HepG2 (cell line): ENCODE measurements around the gene ETFB. TPM values are rescaled to one million over a fixed set of nuclear protein-coding genes. Genes with fewer than 3 reads are reported as not detected.
A peak's percentile ranks its signal among the peaks of the same experiment; 100 is the strongest.

ENCODE experiments used
- ATAC-seq: fragments of 200-7000 bp; cut with Tn5 transposase; 3 replicates; pipeline ENCODE4 v1.9.1; 2020; ENCODE audit warnings: mild to moderate bottlenecking, moderate library complexity
- BruUV-seq: library from RNA; stranded (reverse); fragments of 400-500 nt; replicated peaks from 2 replicates; lab custom pipeline; 2021; lab: Mats Ljungman, UMichigan
- CTCF ChIA-PET: fragments of 300-600 bp; formaldehyde crosslinking; extraction: SDS; loops from one replicate; lab custom pipeline; 2021; ENCODE audit warnings: low total read pairs, inconsistent platforms, low intra/inter-chr PET ratio; lab: Yijun Ruan, JAX
- POLR2A ChIA-PET: fragments of 350-600 bp; sonication (Branson Sonifier 250); formaldehyde crosslinking; loops from one replicate; lab custom pipeline; 2020; ENCODE audit warnings: antibody characterized with exemption, inconsistent platforms; lab: Yijun Ruan, JAX
- DNase-seq: peaks from one replicate; pipeline ENCODE4 v3.0.0-alpha.2; 2015; ENCODE audit warnings: low spot score
- FAIRE-seq: peaks from 3 replicates; lab custom pipeline; 2011; peaks lifted over from hg19 to GRCh38; lab: Jason Lieb, UNC
- H2AFZ ChIP-seq: one replicate; pipeline ENCODE4 v1.6.1; 2011; ENCODE audit warnings: low read length, inconsistent platforms
- H3K27ac ChIP-seq: fragments of 300-600 bp; 3 replicates; pipeline ENCODE4 v1.8.0; 2011; ENCODE audit warnings: mixed run types, mild to moderate bottlenecking, mixed read lengths, low read length, inconsistent platforms; ENCODE audit not compliant: insufficient read depth; ENCODE audit errors: extremely low read length
- H3K27me3 ChIP-seq, 2 experiments: fragments of 200-600 bp in 1 of 2; 2 replicates in 1 of 2; 3 replicates in 1 of 2; pipeline versions ENCODE4 v1.6.0 to v1.8.0; 2011; ENCODE audit warnings: low read length in 2 of 2, mild to moderate bottlenecking in 2 of 2, moderate library complexity in 2 of 2, inconsistent platforms in 1 of 2; ENCODE audit not compliant: insufficient read depth in 2 of 2, control insufficient read depth in 1 of 2
- H3K36me3 ChIP-seq, 2 experiments: fragments of 200-600 bp in 1 of 2; replicated peaks in 1 of 2; 2 replicates in 1 of 2; 3 replicates in 1 of 2; pipeline versions ENCODE4 v1.5.1 to v1.8.0; 2011; ENCODE audit warnings: low read length in 2 of 2, inconsistent platforms in 1 of 2; ENCODE audit not compliant: insufficient read depth in 2 of 2, control insufficient read depth in 1 of 2
- H3K4me1 ChIP-seq: 2 replicates; pipeline ENCODE4 v1.5.1; 2012; ENCODE audit warnings: low read length, inconsistent platforms; ENCODE audit not compliant: insufficient read depth
- H3K4me2 ChIP-seq: 2 replicates; pipeline ENCODE4 v1.6.0; 2011; ENCODE audit warnings: low read depth, low read length, inconsistent platforms
- H3K4me3 ChIP-seq, 3 experiments: fragments of 200-600 bp in 1 of 3; sonication (generic), shearing (Covaris generic) in 1 of 3; replicated peaks in 1 of 3; 2 replicates each; pipeline ENCODE4 v1.5.1; 2011 to 2016; ENCODE audit warnings: low read length in 3 of 3, inconsistent platforms in 2 of 3, low read depth in 2 of 3, mild to moderate bottlenecking in 2 of 3, control low read depth in 1 of 3, mixed read lengths in 1 of 3; ENCODE audit not compliant: insufficient read depth in 1 of 3
- H3K79me2 ChIP-seq: one replicate; pipeline ENCODE4 v1.6.1; 2011; ENCODE audit warnings: low read length, inconsistent platforms; ENCODE audit not compliant: insufficient read depth
- H3K9ac ChIP-seq: 2 replicates; pipeline ENCODE4 v1.6.0; 2011; ENCODE audit warnings: mild to moderate bottlenecking, low read depth, low read length, inconsistent platforms; ENCODE audit not compliant: insufficient read depth
- H3K9me3 ChIP-seq: 2 replicates; pipeline ENCODE4 v1.5.1; 2012; ENCODE audit warnings: mild to moderate bottlenecking, low read length
- H4K20me1 ChIP-seq: 2 replicates; pipeline ENCODE4 v1.6.0; 2011; ENCODE audit warnings: inconsistent platforms, mild to moderate bottlenecking, low read length, moderate library complexity; ENCODE audit not compliant: insufficient read depth
- CEBPG ChIP-seq: IDR thresholded peaks from 2 replicates; pipeline ENCODE4 v1.6.1; 2016
- CTCF ChIP-seq: sonication (generic); formaldehyde crosslinking; IDR thresholded peaks from 2 replicates; pipeline ENCODE4 v1.5.0; 2020; ENCODE audit warnings: mild to moderate bottlenecking, missing genetic modification reagents, moderate library complexity
- HOXA3 ChIP-seq: sonication (generic); formaldehyde crosslinking; IDR thresholded peaks from 2 replicates; pipeline ENCODE4 v1.5.0; 2020; ENCODE audit warnings: missing genetic modification reagents
- HOXA9 ChIP-seq: sonication (generic); formaldehyde crosslinking; IDR thresholded peaks from 2 replicates; pipeline ENCODE4 v1.8.1; 2022; ENCODE audit warnings: missing genetic modification reagents, mild to moderate bottlenecking, moderate library complexity, borderline replicate concordance
- KDM2A ChIP-seq: sonication (generic); formaldehyde crosslinking; IDR thresholded peaks from 2 replicates; pipeline ENCODE4 v1.4.0; 2020; ENCODE audit warnings: low read depth, missing genetic modification reagents, borderline replicate concordance
- KDM3A ChIP-seq: IDR thresholded peaks from 2 replicates; pipeline ENCODE4 v1.6.1; 2018; ENCODE audit warnings: low read depth, missing compliant biosample characterization
- MAX ChIP-seq: IDR thresholded peaks from 2 replicates; pipeline ENCODE4 v1.6.1; 2012; ENCODE audit warnings: inconsistent platforms
- MLX ChIP-seq: IDR thresholded peaks from 2 replicates; pipeline ENCODE4 v1.6.1; 2016
- RARA ChIP-seq: IDR thresholded peaks from 2 replicates; pipeline ENCODE4 v1.6.1; 2016; ENCODE audit warnings: missing genetic modification reagents, missing compliant biosample characterization
- RBFOX2 ChIP-seq: fragments of 200-400 bp; formaldehyde crosslinking; IDR thresholded peaks from 2 replicates; pipeline ENCODE4 v1.6.1; 2017; ENCODE audit warnings: low read depth, mild to moderate bottlenecking, low read length
- SNAPC2 ChIP-seq: sonication (generic); formaldehyde crosslinking; IDR thresholded peaks from 2 replicates; pipeline ENCODE4 v1.8.1; 2022; ENCODE audit warnings: mild to moderate bottlenecking, missing genetic modification reagents
- STAG1 ChIP-seq: sonication (generic); formaldehyde crosslinking; IDR thresholded peaks from 2 replicates; pipeline ENCODE4 v1.4.0; 2020; ENCODE audit warnings: missing genetic modification reagents
- TAF1 ChIP-seq: sonication (generic); formaldehyde crosslinking; IDR thresholded peaks from 2 replicates; pipeline ENCODE4 v1.4.0; 2020; ENCODE audit warnings: missing genetic modification reagents
- ZBTB14 ChIP-seq: sonication (generic); formaldehyde crosslinking; IDR thresholded peaks from 2 replicates; pipeline ENCODE4 v1.4.0; 2020; ENCODE audit warnings: missing genetic modification reagents
- ZMAT3 ChIP-seq: sonication (generic); formaldehyde crosslinking; conservative IDR thresholded peaks from 2 replicates; pipeline ENCODE4 v1.7.0; 2021; ENCODE audit warnings: missing genetic modification reagents
- ZNF354B ChIP-seq: sonication (generic); formaldehyde crosslinking; IDR thresholded peaks from 2 replicates; pipeline ENCODE4 v1.8.0; 2022; ENCODE audit warnings: mild to moderate bottlenecking, missing genetic modification reagents
- WGBS: methylation state at CpG from one replicate; pipeline ENCODE4 v1.1.6; 2017; ENCODE audit warnings: low lambda C conversion rate; 5-methylcytosine and 5-hydroxymethylcytosine counted together
- in situ Hi-C: cut with HindIII; loops from 2 replicates; pipeline ENCODE4 v1.10.0; 2017; ENCODE audit warnings: low pct_unique_long_range_greater_than_20kb; ENCODE audit not compliant: extremely low pct_ligation_motif_present
- intact Hi-C: fragments of 100-400 bp; cut with micrococcal nuclease; formaldehyde crosslinking; loops from one replicate; pipeline ENCODE4 v1.10.0; 2022; ENCODE audit not compliant: unreplicated experiment
- polyA plus RNA-seq, 8 experiments: library from polyadenylated mRNA; depleted of rRNA in 3 of 8; stranded (reverse) in 7 of 8; unstranded in 1 of 8; fragments of >200 nt; fragmentation: Illumina TruSeq in 4 of 8; extraction: Trizol in 4 of 8; gene quantifications; 2 replicates each; pipeline versions ENCODE4 v1.2.1 to v1.2.3, GENCODE V29; 2011 to 2016; ENCODE audit warnings: low read depth in 4 of 8, missing spikeins in 1 of 8, mixed read lengths in 1 of 8; ENCODE audit not compliant: insufficient read depth in 1 of 8
- total RNA-seq, 5 experiments: library from RNA; depleted of rRNA; stranded (reverse); fragments of >200 nt; fragmentation: Illumina TruSeq; extraction: Trizol; gene quantifications; 2 replicates each; pipeline ENCODE4 v1.2.3, GENCODE V29; 2016; ENCODE audit warnings: low read depth in 1 of 5
- TF ChIP-seq, protein P1 (sequence below): sonication (generic); formaldehyde crosslinking; IDR thresholded peaks from 2 replicates; pipeline ENCODE4 v1.4.0; 2020; ENCODE audit warnings: missing genetic modification reagents

ETFB gene
- total and polyA plus RNA-seq, 2 of the 13 experiments (the other 11 are each of a cell fraction or from before 2014, with no cell fraction given) = 678 to 1,314 TPM

GRCh38 chr19:51327066-51328001 is 38.9 kb downstream of the ETFB start:
- Histone ChIP-seq H3K4me1 (peaks cover 15% of the 10 kb centered on the region), H3K9ac (peak overlapping the region; percentile 68), H3K4me3 (peak overlapping the region; percentile 34 to 79 (median 46); a peak in 5 of 6 replicates), H3K9me3 (no peaks in the 10 kb centered on the region), H3K27me3 (peaks cover 8 to 34% of the 10 kb centered on the region in 2 experiments; a peak in 4 of 5 replicates), H2AFZ (no peak overlapping the region), H3K36me3 (peaks cover 2 to 18% of the 10 kb centered on the region in 2 experiments; a peak in 3 of 5 replicates), H3K4me2 (peak overlapping the region; percentile 74), H4K20me1 (no peaks in the 10 kb centered on the region), H3K79me2 (no peaks in the 10 kb centered on the region), H3K27ac (no peak overlapping the region)
- no TSS peak for BruUV-seq
- intact Hi-C loops (no loop called here), in situ Hi-C loops (no loop called here)
- FAIRE-seq = no peak
- ATAC-seq = peak; percentile 70
- POLR2A ChIA-PET = interaction anchor here (1.0 kb wide), 1 partner anchor 41 kb away, joined by 3 read pairs; no protein-coding TSS in a partner anchor
- 5% methylated on average over 27 of the region's 75 CpGs for WGBS
- CTCF ChIA-PET = no interaction called here
- peak; percentile 59 for DNase-seq
- TF ChIP-seq RARA (CRISPR knock-in tag) = 0 out of 2 replicates have a peak, but pooled peaks have one; percentile 9
- TF ChIP-seq SNAPC2 (CRISPR knock-in tag) = 0 out of 2 replicates have a peak, but pooled peaks have one; percentile 36
- TF ChIP-seq ZBTB14 (CRISPR knock-in tag) = no peak
- TF ChIP-seq ZNF354B = peak; percentile 32; the same call in 1 of the 2 replicates
- TF ChIP-seq ZMAT3 = no peak
- TF ChIP-seq, protein P1, sequence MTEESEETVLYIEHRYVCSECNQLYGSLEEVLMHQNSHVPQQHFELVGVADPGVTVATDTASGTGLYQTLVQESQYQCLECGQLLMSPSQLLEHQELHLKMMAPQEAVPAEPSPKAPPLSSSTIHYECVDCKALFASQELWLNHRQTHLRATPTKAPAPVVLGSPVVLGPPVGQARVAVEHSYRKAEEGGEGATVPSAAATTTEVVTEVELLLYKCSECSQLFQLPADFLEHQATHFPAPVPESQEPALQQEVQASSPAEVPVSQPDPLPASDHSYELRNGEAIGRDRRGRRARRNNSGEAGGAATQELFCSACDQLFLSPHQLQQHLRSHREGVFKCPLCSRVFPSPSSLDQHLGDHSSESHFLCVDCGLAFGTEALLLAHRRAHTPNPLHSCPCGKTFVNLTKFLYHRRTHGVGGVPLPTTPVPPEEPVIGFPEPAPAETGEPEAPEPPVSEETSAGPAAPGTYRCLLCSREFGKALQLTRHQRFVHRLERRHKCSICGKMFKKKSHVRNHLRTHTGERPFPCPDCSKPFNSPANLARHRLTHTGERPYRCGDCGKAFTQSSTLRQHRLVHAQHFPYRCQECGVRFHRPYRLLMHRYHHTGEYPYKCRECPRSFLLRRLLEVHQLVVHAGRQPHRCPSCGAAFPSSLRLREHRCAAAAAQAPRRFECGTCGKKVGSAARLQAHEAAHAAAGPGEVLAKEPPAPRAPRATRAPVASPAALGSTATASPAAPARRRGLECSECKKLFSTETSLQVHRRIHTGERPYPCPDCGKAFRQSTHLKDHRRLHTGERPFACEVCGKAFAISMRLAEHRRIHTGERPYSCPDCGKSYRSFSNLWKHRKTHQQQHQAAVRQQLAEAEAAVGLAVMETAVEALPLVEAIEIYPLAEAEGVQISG (CRISPR knock-in tag) = peak; percentile 52; the same call in 1 of the 2 replicates
- 0 out of 2 replicates have a peak, but pooled peaks have one; percentile 19 for TF ChIP-seq TAF1 (CRISPR knock-in tag)
- peak; percentile 79 for TF ChIP-seq RBFOX2
- TF ChIP-seq CTCF = peak; percentile 67
- TF ChIP-seq MAX = peak; percentile 61
- TF ChIP-seq CEBPG (CRISPR knock-in tag) = no peak
- TF ChIP-seq KDM2A = peak; percentile 93
- TF ChIP-seq MLX (CRISPR knock-in tag) = peak; percentile 22; the same call in 1 of the 2 replicates
- peak; percentile 27 for TF ChIP-seq STAG1 (CRISPR knock-in tag)
- TF ChIP-seq HOXA3 = peak; percentile 45; the same call in 1 of the 2 replicates
- TF ChIP-seq HOXA9 (CRISPR knock-in tag) = no peak
- 0 out of 2 replicates have a peak, but pooled peaks have one; percentile 29 for TF ChIP-seq KDM3A (CRISPR knock-in tag)
